ENCODE data around the gene WLS.
"Not testable (repeated sequence)": the region's sequence is repeated elsewhere in the genome, so short reads cannot be mapped to it uniquely, and the experiment has no call there.

The WLS gene

DNA sequence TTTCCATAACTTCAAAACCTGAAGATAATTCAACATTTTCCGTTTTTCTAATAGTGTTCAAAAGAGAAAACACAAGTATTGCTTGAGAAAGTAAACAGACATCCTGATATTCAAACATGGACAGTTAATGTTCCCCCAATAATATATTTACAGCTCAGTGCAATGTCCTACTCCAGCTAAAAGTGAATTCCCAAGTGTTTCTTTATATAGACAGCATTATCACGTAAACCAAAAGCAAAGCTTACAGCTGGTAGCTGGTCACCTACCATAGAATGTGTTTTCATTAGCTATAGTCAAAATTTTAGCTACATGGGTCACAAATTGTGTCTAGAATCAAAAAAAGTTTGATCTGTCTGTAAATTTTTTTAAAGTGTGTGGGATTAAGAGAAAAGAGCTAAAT, 34.9 kb downstream of the WLS start:
- no peak for DNase-seq

DNA sequence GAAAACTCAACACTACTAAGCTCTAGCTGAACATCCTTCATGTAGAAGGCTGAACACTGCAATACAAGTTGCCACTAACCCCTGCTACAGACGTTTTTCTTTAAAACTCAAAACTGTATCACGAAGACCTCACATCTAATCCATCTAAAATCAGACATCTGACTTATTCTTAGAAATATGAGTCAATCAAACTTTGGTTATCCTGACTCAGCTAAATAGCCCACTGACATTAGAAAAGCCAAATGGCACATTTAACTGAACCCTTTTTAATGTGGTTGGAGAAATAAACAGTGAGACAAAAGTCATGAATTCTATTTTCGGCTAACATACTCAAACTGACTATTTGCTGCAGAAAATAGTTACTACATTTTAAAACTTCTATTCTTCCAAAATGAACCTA, 35.6 kb downstream of the WLS start:
- DNase-seq = no peak

GRCh38 chr1:68191717-68192116, 40.6 kb downstream of the WLS start:
- no peak for DNase-seq

- no peak for DNase-seq
These were observed 43.5 kb downstream of the WLS start for GRCh38 chr1:68188644-68189340.

DNA sequence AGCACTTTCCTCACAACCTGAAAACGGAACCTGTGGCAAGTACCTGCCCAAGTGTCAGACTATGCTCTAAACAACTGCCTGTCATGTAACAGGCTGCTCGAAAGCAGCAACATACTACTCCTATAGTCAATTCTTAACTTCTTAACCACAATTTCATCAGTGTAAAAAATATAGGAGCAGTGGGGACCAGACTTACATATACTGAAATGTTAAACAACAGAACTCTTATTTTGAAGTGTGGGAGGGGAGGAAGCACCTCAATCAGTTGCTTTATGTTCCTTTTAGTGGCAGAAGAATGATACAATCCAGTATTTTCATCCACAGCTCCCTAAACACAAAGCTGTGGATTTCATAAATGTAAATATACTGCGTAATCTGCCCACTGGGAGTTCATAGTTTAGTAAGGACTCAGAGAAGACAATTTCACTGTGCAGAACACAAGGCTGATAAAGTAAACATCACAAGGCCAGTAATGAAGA, 44.2 kb downstream of the WLS start:
- no peak for DNase-seq

DNA sequence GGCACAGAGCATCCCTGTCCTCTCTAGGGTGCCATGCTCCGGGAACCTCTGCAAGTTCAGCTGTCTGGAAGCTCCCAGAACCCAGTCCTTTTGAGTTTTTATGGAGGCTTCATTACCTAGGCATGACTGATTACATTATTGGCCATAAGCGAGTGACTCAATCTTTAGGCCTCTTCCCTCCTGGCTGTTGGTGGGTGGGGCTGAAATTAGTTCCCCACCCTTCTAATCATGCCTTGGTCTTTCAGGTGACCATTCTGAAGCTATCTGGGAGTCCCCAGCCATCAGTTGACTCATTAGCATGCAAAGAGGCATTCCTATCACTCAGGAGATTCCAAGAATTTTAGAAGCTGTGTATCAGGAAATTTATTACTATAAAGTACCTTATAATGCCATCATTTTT, 46.6 kb downstream of the WLS start:
- no peak for DNase-seq

DNA sequence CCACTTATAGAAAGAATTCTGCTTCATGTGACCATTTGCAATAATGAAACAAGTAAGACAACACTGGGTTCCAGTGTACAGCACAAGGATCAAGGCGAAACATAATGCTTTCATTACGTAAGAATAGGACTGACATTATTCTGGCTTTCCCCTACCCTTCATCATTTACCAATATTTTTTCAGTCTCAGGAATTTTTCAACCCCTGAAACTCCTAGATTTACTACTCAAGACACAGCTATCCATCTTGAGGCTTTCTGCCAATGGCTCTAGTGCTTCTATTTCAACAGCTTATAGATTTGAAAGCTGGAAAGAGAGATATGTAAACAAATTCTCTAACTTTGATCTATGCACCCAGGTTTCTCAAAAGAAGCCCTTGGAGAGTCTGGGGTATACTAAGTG, 48.4 kb downstream of the WLS start:
- DNase-seq = no peak

GRCh38 chr1:68181165-68181556, 51.2 kb downstream of the WLS start:
- DNase-seq = no peak

GRCh38 chr1:68180441-68181164, 51.7 kb downstream of the WLS start:
- DNase-seq = no peak

- DNase-seq = no peak
These were observed 53.4 kb downstream of the WLS start for GRCh38 chr1:68178821-68179490.

DNA sequence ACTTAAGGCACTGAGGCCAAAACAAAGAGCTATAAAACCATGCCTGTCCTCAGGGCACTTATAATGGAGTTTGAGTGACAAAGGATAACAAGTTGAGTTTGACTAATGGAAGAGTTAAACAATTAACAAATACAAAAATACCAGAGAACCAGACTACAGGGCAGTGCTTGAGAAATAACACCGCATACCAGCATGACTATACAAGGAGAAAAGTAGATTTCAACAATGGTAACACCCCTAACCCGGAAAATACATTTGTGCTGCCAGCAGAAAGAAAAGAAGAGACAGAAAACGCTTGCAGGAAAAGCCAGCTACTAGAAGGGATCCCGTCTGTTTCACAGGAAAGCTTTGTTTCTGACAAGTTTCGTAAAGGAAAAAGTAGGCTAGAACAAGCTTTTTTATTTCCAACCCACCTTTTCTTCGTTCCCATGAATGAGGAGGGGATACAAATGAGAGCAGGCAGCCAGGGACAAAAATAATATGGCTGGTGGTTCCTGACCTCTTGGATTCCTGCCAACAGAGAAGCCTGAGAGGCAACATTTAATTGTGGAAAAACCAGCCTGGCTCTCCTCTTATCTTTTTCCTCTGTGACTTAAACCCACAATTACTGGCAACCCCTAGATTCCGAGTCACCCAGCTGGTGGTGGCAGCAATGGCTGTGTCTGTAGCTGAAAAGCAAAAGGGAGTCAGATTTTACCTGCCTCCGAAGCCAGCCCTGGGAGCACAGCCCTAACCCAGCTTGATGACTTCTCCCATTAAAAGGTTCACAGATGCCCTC, 56.5 kb downstream of the WLS start:
- no peak for DNase-seq

DNA sequence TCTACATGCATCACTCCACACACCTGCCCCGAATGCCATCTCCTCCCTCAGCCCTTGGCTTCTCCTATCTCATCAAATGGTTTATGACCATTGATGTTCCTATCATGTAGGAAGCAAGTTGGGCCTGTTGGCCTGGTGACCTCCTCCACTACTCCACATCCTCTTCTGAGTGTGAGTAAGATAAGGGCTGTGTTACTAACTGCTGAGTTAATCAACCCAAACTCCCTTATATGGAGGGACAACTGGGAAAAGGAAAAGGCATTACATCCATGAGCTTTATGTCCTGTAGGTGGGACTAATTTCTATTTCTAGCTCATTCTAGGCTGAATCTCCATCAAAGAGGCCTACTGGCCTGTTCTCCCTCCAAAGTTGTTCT, 57.6 kb downstream of the WLS start:
- no peak for DNase-seq

DNA sequence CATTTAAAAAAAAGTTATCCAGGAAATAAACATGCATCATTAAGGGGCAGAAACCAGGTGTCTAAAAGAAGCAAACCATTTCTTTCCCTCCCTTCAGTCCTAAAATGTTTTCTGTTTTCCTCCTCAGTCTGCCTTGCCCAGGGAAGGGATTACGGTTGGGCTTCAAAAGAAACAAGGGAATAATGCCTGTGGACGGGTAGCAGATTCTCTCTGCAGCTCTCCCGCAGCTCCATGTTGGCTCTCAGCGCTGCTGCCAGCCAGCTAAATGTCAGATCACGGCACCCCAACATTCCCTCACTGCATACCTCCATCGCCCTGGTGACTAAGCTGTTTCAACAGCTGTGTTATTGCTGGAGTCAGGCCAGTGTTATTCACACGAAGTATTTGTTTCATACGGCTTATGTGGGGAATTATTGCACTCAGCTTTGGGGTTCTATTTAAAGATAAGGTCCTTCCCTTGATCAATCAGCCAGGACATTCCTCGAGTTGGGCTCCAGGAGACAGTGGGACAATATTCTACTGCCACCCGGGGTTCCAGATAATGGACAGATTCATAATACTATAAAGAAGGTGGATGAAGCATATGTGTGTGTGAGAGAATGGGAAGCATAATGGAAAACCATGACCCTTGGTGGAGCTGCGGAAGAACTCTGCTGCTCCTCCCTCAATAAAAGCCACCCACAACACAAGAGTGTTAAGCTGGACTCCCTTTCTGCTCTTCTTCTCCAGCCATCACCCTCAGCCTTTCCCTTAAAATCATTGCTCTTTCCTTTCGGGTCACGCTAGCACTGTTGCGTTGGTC, 58.2 kb downstream of the WLS start:
- DNase-seq = no peak

DNA sequence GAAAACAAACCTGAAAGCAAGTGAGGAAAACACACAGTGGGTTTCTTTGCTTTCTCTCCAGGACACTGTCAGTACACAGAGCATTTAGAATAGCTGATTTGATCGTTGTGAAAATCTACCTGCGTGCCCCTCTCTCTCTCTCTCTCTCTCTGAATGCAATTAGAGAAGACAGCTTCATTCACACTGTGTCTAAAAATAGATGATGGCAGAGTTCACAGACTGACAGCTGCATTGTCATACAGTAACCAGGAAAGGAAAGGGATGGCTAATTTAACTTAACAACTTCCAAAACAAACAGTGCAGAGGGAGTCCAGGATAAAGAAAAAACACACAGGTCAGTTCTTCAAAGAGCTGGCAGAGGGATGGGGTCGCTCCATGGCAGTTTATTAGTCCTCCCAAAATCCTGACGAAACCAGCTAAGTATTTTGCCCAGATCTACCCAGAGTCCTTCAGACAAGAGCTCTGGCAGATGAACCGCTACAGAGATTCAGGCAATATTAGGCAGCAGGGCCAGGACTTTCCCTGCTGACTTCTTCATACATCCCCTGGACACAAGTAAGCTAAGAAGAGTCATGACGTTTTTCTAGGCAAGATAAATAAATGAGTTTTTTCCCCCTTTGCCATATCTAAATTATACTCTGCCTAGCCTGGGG, 58.9 kb downstream of the WLS start:
- DNase-seq = no peak

GRCh38 chr1:68171795-68172194, 60.5 kb downstream of the WLS start:
- not testable (repeated sequence) for DNase-seq

- no peak for DNase-seq
These were observed 63.7 kb downstream of the WLS start for GRCh38 chr1:68168545-68169171.

DNA sequence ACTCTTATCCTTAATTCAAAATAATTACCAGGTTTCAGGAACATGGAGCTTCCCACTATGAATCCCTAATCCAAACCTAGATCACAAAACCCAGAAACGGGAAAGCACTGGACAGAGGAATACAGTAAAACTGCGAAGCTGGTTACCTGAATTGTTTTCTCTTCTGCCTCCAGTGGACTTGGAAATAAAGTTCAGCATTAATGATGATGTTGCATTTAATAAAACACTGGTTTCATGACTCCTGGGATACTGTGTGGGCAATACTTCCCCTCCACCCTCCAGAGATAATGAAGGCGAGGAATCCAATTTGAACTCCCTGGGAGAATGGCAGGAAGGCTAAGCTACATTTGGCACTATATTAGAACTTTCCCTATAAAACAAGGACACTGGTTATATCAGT, 65.1 kb downstream of the WLS start:
- no peak for DNase-seq

DNA sequence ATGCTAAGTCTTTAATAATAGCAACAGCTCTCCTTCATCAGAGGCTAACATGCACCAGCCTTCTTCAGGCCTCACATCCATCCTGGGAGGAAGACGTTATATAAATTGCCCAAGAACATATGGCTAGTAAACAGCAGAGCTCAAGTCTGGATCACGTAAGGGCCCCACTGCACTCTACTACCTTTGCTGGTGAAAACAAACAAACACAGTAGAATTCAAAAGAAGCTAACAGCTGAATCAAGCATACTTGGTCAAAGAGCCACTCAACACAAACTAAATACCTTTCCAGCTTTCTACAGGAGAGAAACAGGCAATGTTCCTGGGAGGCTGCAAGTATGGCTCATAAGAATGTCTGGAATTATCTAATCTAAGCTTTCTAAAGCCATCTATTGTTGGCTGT, 66.0 kb downstream of the WLS start:
- no peak for DNase-seq

GRCh38 chr1:68165665-68166064, 66.7 kb downstream of the WLS start:
- no peak for DNase-seq

GRCh38 chr1:68164918-68165317, 67.4 kb downstream of the WLS start:
- DNase-seq = no peak

DNA sequence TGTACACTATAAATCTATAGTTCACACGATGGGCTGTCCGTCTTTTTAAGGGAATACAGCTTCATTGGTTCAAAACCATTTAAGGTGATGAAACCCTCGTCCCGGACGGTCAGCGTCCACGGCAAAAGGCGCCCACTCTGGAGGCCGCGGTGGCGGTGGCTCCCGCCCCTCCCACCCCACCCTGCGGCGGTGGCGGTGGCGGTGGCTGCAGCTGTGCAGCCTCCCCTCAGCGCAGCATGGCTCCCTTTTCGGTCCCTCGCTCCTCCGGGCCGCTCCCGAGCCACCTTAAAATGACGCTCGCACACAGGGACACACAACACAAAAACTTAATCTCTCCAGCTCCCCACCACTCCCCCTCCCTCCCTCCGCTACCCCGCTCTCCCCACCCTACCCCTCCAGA, 69.1 kb downstream of the WLS start:
- DNase-seq = no peak

Measured in stimulated activated naive CD4-positive, alpha-beta T cell treated with Interleukin-2 at 50 U/mL for 16 hours (primary cell).